ENCODE results near the gene SLIT2. TPM values are rescaled to one million over a fixed set of nuclear protein-coding genes. Genes with fewer than 3 reads are reported as not detected.

SLIT2 gene
- total RNA-seq, 1 donor from 2014 or later = 11.6 TPM

- DNase-seq (ENCODE audit: low spot score, unreplicated experiment) = no peak
- TF ChIP-seq, protein P1, sequence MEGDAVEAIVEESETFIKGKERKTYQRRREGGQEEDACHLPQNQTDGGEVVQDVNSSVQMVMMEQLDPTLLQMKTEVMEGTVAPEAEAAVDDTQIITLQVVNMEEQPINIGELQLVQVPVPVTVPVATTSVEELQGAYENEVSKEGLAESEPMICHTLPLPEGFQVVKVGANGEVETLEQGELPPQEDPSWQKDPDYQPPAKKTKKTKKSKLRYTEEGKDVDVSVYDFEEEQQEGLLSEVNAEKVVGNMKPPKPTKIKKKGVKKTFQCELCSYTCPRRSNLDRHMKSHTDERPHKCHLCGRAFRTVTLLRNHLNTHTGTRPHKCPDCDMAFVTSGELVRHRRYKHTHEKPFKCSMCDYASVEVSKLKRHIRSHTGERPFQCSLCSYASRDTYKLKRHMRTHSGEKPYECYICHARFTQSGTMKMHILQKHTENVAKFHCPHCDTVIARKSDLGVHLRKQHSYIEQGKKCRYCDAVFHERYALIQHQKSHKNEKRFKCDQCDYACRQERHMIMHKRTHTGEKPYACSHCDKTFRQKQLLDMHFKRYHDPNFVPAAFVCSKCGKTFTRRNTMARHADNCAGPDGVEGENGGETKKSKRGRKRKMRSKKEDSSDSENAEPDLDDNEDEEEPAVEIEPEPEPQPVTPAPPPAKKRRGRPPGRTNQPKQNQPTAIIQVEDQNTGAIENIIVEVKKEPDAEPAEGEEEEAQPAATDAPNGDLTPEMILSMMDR (IDR thresholded peaks at IDR 0.05; ENCODE audit: unreplicated experiment) = no peak
- H3K4me3 Mint-ChIP-seq (ENCODE audit: low read depth) = no peak overlapping the region
- no peaks in the 10 kb centered on the region for H3K36me3 Mint-ChIP-seq (ENCODE audit: insufficient read depth)
- no peaks in the 10 kb centered on the region for H3K9me3 Mint-ChIP-seq (ENCODE audit: low read depth)
- no peaks in the 10 kb centered on the region for H3K4me1 Mint-ChIP-seq (ENCODE audit: low read depth)
- H3K27me3 Mint-ChIP-seq = no peaks in the 10 kb centered on the region
- no peak overlapping the region for H3K27ac Mint-ChIP-seq
Observed at GRCh38 chr4:20288846-20289512, 37.3 kb downstream of the SLIT2 start.

GRCh38 chr4:20289782-20290181 is 38.1 kb downstream of the SLIT2 start:
- Mint-ChIP-seq H3K36me3 (ENCODE audit: insufficient read depth) (no peaks in the 10 kb centered on the region), H3K27ac (no peak overlapping the region), H3K4me1 (ENCODE audit: low read depth) (no peaks in the 10 kb centered on the region), H3K9me3 (ENCODE audit: low read depth) (no peaks in the 10 kb centered on the region), H3K27me3 (no peaks in the 10 kb centered on the region), H3K4me3 (ENCODE audit: low read depth) (no peak overlapping the region)
- TF ChIP-seq, protein P1 (IDR thresholded peaks at IDR 0.05; ENCODE audit: unreplicated experiment) = no peak
- DNase-seq (ENCODE audit: low spot score, unreplicated experiment) = no peak

- no peak overlapping the region for H3K27ac Mint-ChIP-seq
- DNase-seq (ENCODE audit: low spot score, unreplicated experiment) = no peak
- no peaks in the 10 kb centered on the region for H3K9me3 Mint-ChIP-seq (ENCODE audit: low read depth)
- TF ChIP-seq, protein P1 (IDR thresholded peaks at IDR 0.05; ENCODE audit: unreplicated experiment) = no peak
- H3K27me3 Mint-ChIP-seq = no peaks in the 10 kb centered on the region
- H3K36me3 Mint-ChIP-seq (ENCODE audit: insufficient read depth) = no peaks in the 10 kb centered on the region
- H3K4me3 Mint-ChIP-seq (ENCODE audit: low read depth) = no peak overlapping the region
- no peaks in the 10 kb centered on the region for H3K4me1 Mint-ChIP-seq (ENCODE audit: low read depth)
Observed at GRCh38 chr4:20292739-20293138, 41.0 kb downstream of the SLIT2 start.

GRCh38 chr4:20297261-20297660 is 45.6 kb downstream of the SLIT2 start:
- Mint-ChIP-seq H3K36me3 (ENCODE audit: insufficient read depth) (no peaks in the 10 kb centered on the region), H3K4me3 (ENCODE audit: low read depth) (no peak overlapping the region), H3K4me1 (ENCODE audit: low read depth) (no peaks in the 10 kb centered on the region), H3K9me3 (ENCODE audit: low read depth) (no peaks in the 10 kb centered on the region), H3K27ac (no peak overlapping the region), H3K27me3 (no peaks in the 10 kb centered on the region)
- TF ChIP-seq, protein P1 (IDR thresholded peaks at IDR 0.05; ENCODE audit: unreplicated experiment) = no peak
- DNase-seq (ENCODE audit: low spot score, unreplicated experiment) = no peak

DNA sequence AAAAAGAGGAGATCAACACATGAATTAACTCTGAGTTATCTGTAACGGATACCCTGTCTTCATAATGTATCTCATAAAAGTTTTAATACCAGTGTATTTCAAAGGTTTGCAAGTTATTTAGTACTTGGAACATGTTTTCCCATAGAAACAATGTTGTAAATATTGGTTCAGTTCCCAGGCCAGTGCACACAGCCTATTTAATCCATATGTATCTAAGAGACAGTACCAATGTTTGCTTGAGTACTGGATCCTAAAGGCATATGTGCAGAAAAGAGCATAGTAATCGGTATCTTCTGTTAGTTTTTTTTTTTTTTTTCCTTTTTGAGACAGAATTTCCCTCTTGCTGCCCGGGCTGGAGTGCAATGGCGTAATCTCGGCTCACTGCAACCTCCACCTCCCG is 46.1 kb downstream of the SLIT2 start:
- H3K27ac Mint-ChIP-seq = no peak overlapping the region
- H3K36me3 Mint-ChIP-seq (ENCODE audit: insufficient read depth) = no peaks in the 10 kb centered on the region
- H3K4me3 Mint-ChIP-seq (ENCODE audit: low read depth) = no peak overlapping the region
- TF ChIP-seq, protein P1 (IDR thresholded peaks at IDR 0.05; ENCODE audit: unreplicated experiment) = no peak
- H3K27me3 Mint-ChIP-seq = no peaks in the 10 kb centered on the region
- no peaks in the 10 kb centered on the region for H3K9me3 Mint-ChIP-seq (ENCODE audit: low read depth)
- DNase-seq (ENCODE audit: low spot score, unreplicated experiment) = no peak
- no peaks in the 10 kb centered on the region for H3K4me1 Mint-ChIP-seq (ENCODE audit: low read depth)

Data from progenitor cell of endocrine pancreas (in vitro differentiated cells).